ENCODE measurements around the gene MARCHF6. TPM values are rescaled to one million over a fixed set of nuclear protein-coding genes. Genes with fewer than 3 reads are reported as not detected.
"Not testable (repeated sequence)": the region's sequence is repeated elsewhere in the genome, so short reads cannot be mapped to it uniquely, and the experiment has no call there.

The MARCHF6 gene
- polyA plus RNA-seq, 4 donors, result 161 to 224 (median 181) TPM

- no peak for DNase-seq (ENCODE audit: low read depth in 4 of 4, low spot score in 2 of 4)
Measured at GRCh38 chr5:10323588-10324488, 29.7 kb upstream of the MARCHF6 start.

DNA sequence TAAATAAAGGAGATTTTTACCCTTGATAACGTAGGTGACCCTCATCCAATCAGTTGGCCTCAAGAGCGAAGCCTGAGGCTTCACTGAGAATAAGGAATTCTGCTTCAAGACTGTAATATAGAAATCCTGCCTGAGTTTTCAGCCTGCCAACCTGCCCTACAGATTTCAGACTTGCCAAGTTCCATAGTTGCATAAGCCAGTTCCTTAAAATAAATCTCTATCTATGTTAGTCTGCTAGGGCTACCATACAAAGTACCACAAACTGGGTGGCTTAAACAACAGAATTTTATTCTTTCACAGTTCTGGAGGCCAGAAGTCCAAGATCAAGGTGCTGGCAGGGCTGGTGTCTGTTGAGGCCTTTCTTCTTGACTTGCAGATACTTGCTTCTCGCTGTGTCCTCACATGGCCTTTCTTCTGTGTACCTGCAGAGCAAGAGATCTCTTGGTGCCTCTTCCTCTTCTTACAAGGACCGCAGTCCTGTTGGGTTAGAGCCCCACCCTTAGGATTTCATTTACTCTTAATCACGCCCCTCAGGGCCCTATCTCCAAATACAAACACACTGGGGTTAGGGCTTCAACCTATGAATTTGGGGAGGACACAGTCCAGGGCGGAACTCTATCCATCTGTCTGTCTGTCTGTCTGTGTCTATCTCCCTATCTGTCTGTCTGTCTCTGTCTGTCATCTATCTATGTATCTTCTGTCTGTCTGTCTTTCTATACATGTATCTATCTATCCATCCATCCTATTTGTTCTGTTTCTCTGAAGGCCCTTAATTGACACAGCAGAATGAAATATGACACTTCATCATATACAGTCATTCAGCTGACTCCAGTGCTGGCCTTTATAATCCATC is 28.8 kb upstream of the MARCHF6 start:
- DNase-seq (ENCODE audit: low read depth in 4 of 4, low spot score in 2 of 4), result no peak

DNA sequence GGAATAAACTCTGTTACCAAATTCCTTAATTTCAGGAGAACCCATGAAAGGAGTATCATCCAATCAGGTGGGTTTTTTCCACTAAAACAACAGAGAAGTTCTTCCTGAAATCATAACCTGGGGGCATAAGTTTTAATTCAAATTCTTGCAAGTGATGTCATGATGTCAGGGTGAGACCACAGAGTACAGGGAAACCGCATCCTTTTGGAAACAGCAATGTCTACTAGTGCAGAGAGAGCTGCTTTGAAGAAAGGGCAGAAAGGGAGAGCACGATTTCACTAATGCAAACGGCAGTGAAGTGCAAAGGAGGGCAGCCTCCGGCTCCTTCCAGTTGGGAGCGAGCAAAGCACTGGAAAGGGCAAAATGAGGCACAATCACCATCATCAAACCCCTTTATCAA is 25.2 kb upstream of the MARCHF6 start:
- DNase-seq (ENCODE audit: low read depth in 4 of 4, low spot score in 2 of 4), result no peak

GRCh38 chr5:10329446-10329819 is 24.1 kb upstream of the MARCHF6 start:
- no peak for DNase-seq (ENCODE audit: low read depth in 4 of 4, low spot score in 2 of 4)

- DNase-seq (ENCODE audit: low read depth in 4 of 4, low spot score in 2 of 4), result no peak
Measured at GRCh38 chr5:10329820-10330481, 23.5 kb upstream of the MARCHF6 start.

GRCh38 chr5:10330511-10331230 is 22.8 kb upstream of the MARCHF6 start:
- no peak for DNase-seq (ENCODE audit: low read depth in 4 of 4, low spot score in 2 of 4)

GRCh38 chr5:10331341-10331796 is 22.1 kb upstream of the MARCHF6 start:
- DNase-seq (ENCODE audit: low read depth in 4 of 4, low spot score in 2 of 4), result no peak

- no peak for DNase-seq (ENCODE audit: low read depth in 4 of 4, low spot score in 2 of 4)
Measured at GRCh38 chr5:10332301-10332700, 21.2 kb upstream of the MARCHF6 start.

- DNase-seq (ENCODE audit: low read depth in 4 of 4, low spot score in 2 of 4), result no peak
Measured at GRCh38 chr5:10333154-10334006, 20.1 kb upstream of the MARCHF6 start.

DNA sequence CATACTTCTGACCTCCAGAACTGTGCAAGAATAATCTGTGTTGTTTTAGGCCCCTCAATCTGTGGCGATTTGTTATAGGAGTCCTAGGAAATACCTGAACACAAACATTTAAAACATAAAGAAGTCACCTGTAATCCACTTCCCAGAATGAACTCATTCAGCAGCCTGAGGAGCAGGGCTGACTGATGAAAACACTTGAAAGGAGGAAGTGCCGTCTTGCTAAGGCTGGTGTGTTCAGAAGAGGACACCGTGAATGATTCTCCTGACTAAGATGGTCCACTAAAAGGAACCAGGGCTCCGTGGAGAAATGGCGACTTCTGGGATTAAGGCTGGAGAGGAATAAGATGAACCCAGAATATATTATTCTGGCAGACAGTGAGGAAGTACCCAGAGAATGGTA is 18.7 kb upstream of the MARCHF6 start:
- DNase-seq (ENCODE audit: low read depth in 4 of 4, low spot score in 2 of 4), result no peak

DNA sequence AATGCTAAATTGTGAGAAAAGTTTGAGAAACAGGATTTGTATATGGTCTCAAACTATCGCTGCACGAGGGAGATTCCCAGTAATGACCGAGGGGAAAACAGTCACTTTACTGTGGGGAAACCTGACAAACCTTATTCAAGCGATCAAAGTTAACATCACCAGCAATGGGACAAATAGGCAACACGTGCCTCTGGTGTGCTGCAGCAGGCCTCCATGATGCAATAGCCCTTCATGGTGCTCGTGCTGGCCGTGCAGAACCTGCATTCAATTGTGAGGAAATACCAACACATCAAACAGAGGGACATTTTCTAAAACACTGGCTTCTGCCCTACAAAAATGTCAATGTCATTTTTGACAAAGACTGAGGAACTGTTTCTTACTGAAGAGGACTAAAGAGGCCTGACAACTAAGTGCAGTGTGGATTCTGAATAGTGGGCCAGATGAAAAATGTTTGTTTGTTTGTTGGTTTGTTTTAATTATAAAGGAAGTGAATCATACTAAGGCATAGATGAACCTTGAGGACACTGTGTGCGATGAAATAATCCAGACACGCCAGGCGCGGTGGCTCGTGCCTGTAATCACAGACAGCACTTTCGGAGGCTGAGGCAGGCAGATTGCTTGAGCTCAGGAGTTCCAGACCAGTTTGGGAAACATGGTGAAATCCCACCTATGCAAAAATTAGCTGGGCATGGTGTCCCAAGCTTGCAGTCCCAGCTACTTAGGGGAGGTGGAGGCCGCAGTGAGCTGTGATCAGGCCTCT is 17.6 kb upstream of the MARCHF6 start:
- DNase-seq (ENCODE audit: low read depth in 4 of 4, low spot score in 2 of 4), result no peak

GRCh38 chr5:10337107-10337506 is 16.4 kb upstream of the MARCHF6 start:
- DNase-seq (ENCODE audit: low read depth in 4 of 4, low spot score in 2 of 4), result no peak

- no peak for DNase-seq (ENCODE audit: low read depth in 4 of 4, low spot score in 2 of 4)
Measured at GRCh38 chr5:10337986-10338385, 15.5 kb upstream of the MARCHF6 start.

- DNase-seq (ENCODE audit: low read depth in 4 of 4, low spot score in 2 of 4), result no peak
Measured at GRCh38 chr5:10338686-10339057, 14.8 kb upstream of the MARCHF6 start.

DNA sequence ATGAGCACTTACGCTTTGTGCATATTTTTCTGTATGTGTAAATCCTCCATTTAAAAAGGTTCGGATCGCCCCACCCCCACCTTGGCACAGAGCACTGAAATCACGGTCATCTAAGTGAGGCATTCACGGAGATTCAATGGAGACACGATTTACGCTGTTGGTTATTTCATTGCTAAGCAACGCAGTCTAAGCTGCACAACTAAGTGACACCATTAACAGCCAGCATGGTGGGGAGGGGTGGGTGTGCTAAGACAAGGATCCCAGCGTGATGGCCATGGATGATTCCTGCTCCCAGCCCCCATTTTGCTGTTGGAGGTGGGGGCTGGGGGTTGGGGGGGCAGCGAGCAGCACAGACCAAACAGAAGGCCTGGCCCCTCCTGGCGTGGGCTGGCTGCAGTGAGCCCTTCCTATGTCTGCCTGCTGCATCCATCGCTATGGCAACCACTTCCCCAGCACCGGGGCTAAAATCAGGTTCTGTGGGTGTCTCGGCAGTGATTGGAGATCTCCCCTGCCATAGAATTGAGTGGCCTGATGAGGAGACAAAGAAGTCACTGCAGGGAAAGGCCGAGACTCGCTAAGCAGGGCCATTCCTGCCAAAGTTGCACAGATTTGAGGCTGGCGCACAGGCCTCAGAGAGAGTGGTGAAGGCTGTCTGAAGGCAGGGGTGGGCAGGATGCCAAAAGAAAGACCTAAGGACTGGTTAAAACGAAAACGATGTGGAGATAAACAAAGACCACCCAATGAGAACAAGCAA is 14.3 kb upstream of the MARCHF6 start:
- no peak for DNase-seq (ENCODE audit: low read depth in 4 of 4, low spot score in 2 of 4)

DNA sequence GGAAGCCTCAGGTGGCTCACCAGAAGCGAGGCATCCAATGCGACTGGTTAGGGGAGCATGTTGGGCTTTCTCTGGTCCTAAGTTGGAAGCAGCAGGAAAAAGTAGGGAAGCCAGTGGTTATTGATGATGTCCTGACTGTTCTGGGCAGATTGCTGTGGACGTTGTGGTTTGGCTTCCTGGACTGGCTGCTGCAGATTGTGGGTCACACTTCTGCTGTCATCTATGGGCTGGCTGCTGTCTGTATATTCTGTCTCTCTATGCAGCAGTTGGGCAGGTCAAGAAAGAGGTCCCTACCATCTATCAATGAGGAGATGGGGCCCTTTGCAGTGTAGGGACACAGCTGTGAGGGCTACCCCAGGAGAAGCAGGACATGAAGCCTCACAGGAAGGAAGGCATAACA is 13.5 kb upstream of the MARCHF6 start:
- DNase-seq (ENCODE audit: low read depth in 4 of 4, low spot score in 2 of 4), result no peak

DNA sequence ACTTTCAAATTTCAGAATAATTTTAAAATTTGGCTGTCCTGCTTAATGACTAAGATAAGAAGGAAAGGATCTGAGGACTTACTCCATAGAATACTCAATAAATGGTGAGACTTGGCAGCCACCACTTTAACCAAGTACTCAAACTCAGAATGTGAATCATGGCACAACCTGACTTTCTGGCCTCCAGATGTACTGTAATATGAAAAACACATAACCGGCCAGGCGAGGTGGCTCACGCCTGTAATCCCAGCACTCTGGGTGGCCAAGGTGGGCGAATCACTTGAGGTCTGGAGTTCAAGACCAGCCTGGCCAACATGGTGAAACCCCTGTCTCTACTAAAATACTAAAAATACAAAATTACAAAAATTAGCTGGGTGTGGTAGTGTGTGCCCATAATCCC is 10.0 kb upstream of the MARCHF6 start:
- DNase-seq (ENCODE audit: low read depth in 4 of 4, low spot score in 2 of 4), result no peak

DNA sequence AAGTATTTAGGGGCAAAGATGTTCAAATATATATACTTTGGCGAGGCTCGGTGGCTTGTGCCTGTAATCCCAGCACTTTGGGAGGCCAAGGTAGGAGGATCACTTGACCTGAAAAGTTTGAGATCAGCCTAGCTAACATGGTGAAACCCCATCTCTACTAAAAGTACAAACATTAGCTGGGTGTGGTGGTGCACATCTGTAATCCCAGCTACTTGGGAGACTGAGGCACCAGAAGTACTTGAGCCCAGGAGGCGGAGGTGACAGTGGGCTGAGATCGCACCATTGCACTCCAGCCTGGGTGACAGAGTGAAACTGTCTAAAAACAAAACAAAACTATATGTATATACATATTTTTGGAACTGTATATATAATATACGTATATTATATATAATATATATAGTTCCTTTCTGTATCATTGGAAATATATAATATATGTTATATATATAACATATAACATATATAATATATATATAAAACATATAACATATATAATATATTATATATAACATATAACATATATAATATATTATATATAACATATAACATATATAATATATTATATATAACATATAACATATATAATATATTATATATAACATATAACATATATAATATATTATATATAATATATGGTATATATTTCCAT is 8.9 kb upstream of the MARCHF6 start:
- DNase-seq (ENCODE audit: low read depth in 4 of 4, low spot score in 2 of 4), result not testable (repeated sequence)
